ENCODE results near the gene CCDC174.

Gene CCDC174

GRCh38 chr3:14703791-14704190, 52.2 kb downstream of the CCDC174 start:
- no peak for DNase-seq

GRCh38 chr3:14706096-14706495, 54.5 kb downstream of the CCDC174 start:
- no peak for DNase-seq

- DNase-seq = peak; percentile 20
Observed at GRCh38 chr3:14716591-14716990, 65.0 kb downstream of the CCDC174 start.

- no peak for DNase-seq
Observed at GRCh38 chr3:14717307-14717706, 65.7 kb downstream of the CCDC174 start.

GRCh38 chr3:14718539-14718938, 67.0 kb downstream of the CCDC174 start:
- no peak for DNase-seq

GRCh38 chr3:14719006-14719405, 67.4 kb downstream of the CCDC174 start:
- DNase-seq = no peak

GRCh38 chr3:14721126-14721864, 69.7 kb downstream of the CCDC174 start:
- DNase-seq = no peak
